Cardiac septum (tissue), 1 donor: ENCODE data around the gene RAB3GAP1. TPM values are rescaled to one million over a fixed set of nuclear protein-coding genes. Genes with fewer than 3 reads are reported as not detected.
"Not testable (repeated sequence)": the region's sequence is repeated elsewhere in the genome, so short reads cannot be mapped to it uniquely, and the experiment has no call there.

Experiments used
- DNase-seq: peaks from one replicate; pipeline ENCODE4 v3.0.0-alpha.2; 2020; ENCODE audit warnings: low spot score
- intact Hi-C: fragments of 100-400 bp; cut with DNase I; formaldehyde crosslinking; loops from one replicate; pipeline ENCODE4 v1.14.0; 2022
- total RNA-seq: library from RNA; stranded (reverse); fragmentation: NEBNext Ultra II Directional; extraction: Animal tissue kit (Norgen Biotek cat#: 25700); gene quantifications from one replicate; pipeline ENCODE4 v1.2.1, GENCODE V29; 2021
- donor health status: DM: no; HTN: no; CAD: no.

RAB3GAP1 gene
- total RNA-seq, 1 donor from 2014 or later: 47.8 TPM

DNA sequence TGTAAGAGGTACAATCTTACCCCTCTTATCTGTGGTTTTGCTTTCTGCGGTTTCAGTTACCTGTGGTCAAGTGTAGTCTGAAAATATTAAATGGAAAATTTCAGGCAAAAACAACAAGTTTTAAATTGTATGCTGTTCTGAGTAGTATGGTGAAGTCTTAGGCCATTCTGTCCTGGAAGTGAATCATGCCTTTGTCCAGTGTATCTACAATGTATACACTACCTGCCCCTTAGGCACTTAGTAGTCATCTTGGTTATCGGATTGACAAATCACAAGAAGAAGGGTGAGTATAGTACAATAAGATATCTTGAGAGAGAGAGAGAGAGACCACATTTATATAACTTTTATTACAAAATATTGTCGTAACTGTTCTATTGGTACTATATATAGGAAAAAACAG is 43.5 kb downstream of the RAB3GAP1 start:
- intact Hi-C loops: no loop called here
- DNase-seq: no peak

- intact Hi-C loops: no loop called here
- no peak for DNase-seq
Observed at GRCh38 chr2:135096665-135097446, 44.8 kb downstream of the RAB3GAP1 start.

GRCh38 chr2:135097532-135098231 is 45.6 kb downstream of the RAB3GAP1 start:
- DNase-seq: no peak
- intact Hi-C loops: no loop called here

- intact Hi-C loops: no loop called here
- DNase-seq: no peak
Observed at GRCh38 chr2:135099802-135100483, 47.9 kb downstream of the RAB3GAP1 start.

DNA sequence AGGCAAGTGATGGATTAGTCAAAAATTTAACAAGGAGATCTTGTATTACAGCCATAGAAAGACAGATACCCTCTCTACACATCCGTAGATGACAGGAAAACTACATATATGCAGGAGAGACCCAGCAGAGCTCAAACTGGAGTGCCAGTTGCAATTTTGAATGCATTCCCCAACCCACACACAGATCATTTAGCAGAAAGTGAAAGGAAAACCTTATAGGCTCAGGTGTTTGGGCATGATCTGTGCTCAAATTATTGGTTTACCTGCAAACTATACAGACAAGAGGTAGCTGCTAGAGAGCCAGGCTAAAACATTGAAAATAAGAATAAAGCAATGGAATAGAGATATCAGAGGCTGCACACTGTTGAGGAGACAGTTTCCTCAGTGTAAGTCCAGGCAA is 51.8 kb downstream of the RAB3GAP1 start:
- intact Hi-C loops: no loop called here
- no peak for DNase-seq

DNA sequence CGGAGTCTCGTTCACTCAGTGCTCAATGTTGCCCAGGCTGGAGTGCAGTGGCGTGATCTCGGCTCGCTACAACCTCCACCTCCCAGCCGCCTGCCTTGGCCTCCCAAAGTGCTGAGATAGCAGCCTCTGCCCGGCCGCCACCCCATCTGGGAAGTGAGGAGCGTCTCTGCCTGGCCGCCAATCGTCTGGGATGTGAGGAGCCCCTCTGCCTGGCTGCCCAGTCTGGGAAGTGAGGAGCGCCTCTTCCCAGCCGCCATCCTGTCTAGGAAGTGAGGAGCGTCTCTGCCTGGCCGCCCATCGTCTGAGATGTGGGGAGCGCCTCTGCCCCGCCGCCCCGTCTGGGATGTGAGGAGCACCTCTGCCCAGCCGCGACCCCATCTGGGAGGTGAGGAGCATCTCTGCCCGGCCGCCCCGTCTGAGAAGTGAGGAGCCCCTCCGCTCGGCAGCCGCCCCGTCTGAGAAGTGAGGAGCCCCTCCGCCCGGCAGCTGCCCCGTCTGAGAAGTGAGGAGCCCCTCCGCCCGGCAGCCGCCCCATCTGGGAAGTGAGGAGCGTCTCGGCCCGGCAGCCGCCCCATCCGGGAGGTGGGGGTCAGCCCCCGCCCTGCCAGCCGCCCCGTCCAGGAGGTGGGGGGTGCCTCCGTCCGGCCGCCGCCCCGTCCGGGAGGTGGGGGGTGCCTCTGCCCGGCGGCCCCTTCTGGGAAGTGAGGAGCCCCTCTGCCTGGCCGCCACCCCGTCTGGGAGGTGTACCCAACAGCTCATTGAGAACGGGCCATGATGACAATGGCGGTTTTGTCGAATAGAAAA is 53.6 kb downstream of the RAB3GAP1 start:
- intact Hi-C loops, DNase-seq: not testable (repeated sequence)

GRCh38 chr2:135113322-135113721 is 61.2 kb downstream of the RAB3GAP1 start:
- no peak for DNase-seq
- intact Hi-C loops: no loop called here

GRCh38 chr2:135119582-135119981 is 67.5 kb downstream of the RAB3GAP1 start:
- intact Hi-C loops: no loop called here
- no peak for DNase-seq

GRCh38 chr2:135121016-135121657 is 69.0 kb downstream of the RAB3GAP1 start:
- DNase-seq: no peak
- intact Hi-C loops: no loop called here

- DNase-seq, intact Hi-C loops: not testable (repeated sequence)
Observed at GRCh38 chr2:135121658-135122039, 69.6 kb downstream of the RAB3GAP1 start.

DNA sequence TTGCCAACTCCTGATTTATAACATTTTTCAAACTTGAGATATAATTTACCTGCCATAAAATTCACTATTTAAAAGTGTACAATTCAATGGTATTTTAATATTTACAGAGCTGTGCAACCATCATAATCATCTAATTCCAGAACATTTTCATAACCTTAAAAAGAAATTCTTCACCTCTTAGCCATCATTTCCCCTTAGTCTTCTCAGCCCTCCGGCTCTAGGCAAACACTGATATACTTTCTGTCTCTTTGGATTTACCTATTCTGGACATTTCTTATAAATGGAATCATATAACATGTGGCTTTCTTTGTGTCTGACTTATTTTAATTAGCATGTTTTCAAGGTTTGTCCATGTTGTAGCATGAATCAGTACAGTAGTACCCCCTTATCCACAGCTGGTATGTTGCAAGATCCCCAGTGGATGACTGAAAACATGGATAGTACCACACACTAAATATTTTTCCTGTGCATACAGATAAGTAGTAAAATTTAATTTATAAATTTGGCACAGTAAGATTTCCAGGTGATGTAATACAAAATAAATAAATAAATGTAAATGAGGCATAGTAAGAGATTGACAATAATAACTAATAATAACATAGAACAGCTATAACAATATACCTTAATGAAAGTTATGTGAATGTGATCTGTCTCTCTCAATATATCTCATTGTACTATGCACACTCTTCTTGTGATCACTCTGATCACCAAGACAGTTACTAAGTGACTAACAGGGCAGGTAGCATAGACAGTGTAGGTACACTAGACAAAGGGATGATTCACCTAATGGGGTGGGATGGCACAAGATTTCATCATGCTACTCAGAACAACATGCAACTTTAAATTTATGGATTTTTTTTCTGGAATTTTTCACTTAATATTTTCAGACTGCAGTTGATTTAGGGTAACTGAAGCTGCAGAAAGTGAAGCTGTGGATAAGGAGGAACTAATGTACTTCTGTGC is 73.1 kb downstream of the RAB3GAP1 start:
- intact Hi-C loops: no loop called here
- no peak for DNase-seq

- intact Hi-C loops: no loop called here
Observed at GRCh38 chr2:135125940-135126339, 73.8 kb downstream of the RAB3GAP1 start.

DNA sequence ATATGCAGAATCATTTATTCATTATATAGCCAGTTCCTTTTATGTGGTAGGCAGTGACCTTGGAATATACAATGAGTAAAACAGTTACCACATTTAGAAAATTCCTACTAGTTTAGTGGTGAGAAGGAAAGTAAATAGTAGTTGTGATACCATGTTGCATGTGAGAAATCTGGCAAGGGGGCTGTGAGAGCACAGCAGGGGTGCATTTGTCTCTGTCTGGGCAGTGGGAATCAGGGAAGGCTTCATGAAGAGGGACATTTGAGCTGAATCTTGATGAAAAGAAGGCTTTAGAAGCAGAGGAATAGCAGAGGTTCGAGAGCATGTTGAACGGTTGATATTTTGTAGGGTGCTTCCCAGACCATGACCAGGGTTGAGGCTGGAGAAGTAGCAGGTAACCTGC is 78.7 kb downstream of the RAB3GAP1 start:
- DNase-seq: no peak
- intact Hi-C loops: no loop called here

More at GRCh38 chr2:135125940-135126339, 73.8 kb downstream of the RAB3GAP1 start:
- no peak for DNase-seq

GRCh38 chr2:135132314-135132713 is 80.2 kb downstream of the RAB3GAP1 start:
- intact Hi-C loops: no loop called here
- DNase-seq: no peak

DNA sequence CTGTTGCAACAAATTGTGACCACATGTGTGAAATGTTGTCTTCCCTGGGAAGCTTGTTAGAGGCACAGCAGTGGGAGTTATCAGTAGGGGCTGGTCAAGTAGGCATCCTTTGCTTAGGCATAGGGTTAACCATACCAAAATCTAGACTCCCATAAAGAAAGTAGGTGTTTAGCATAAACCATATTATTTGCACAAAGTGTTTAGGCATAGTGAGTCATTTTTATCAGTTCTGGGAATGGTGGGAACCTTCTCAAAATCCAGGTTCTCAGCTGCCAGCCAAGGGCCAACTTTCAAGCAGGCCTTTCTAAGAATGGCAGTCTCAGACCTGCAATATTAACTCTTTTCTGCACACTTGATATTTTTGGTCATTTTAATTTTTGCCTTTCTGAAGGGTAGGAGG is 88.5 kb downstream of the RAB3GAP1 start:
- DNase-seq: no peak
- intact Hi-C loops: no loop called here

DNA sequence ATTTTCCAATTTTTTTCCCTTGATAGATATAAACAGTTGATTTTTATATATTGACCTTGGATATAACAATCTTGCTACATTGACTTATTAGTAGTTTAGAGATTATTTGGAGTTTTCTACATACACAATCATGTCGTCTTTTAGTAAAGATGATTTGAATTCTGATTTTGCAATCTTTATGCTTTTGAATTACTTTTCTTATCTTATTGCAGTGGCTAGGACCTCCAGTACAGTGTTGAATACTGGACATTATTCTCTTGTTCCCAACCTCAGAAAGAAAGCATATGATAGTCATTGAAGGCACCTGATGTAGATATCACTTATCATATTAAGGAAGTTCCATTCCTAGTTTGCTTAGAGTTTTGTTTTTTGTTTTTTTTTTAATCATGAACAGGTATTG is 90.2 kb downstream of the RAB3GAP1 start:
- intact Hi-C loops: no loop called here
- DNase-seq: no peak

GRCh38 chr2:135144343-135144742 is 92.3 kb downstream of the RAB3GAP1 start:
- intact Hi-C loops: no loop called here
- DNase-seq: no peak

- intact Hi-C loops: no loop called here
- no peak for DNase-seq
Observed at GRCh38 chr2:135149251-135149650, 97.2 kb downstream of the RAB3GAP1 start.
